ENCODE data around the gene RHCG.

GRCh38 chr15:89436560-89437311, 59.6 kb downstream of the RHCG start:
- no peak for TF ChIP-seq GATA2 (IDR thresholded peaks at IDR 0.05; ENCODE audit: low read depth, low read length)
- TF ChIP-seq GATA3 (IDR thresholded peaks at IDR 0.05; ENCODE audit: low read depth, low read length) = no peak
